Osteoblast (primary cell): Measurements from ENCODE around the gene P3H3. TPM values are rescaled to one million over a fixed set of nuclear protein-coding genes. Genes with fewer than 3 reads are reported as not detected.
A peak's percentile ranks its signal among the peaks of the same experiment; 100 is the strongest.
"Not testable (repeated sequence)": the region's sequence is repeated elsewhere in the genome, so short reads cannot be mapped to it uniquely, and the experiment has no call there.

Experiments used
- DNase-seq: peaks from one replicate; pipeline ENCODE4 v3.0.0; 2011; ENCODE audit warnings: low spot score, mixed read lengths; ENCODE audit not compliant: insufficient read length; ENCODE audit errors: missing footprints
- H2AFZ ChIP-seq: 2 replicates; pipeline ENCODE4 v1.6.0; 2011; ENCODE audit warnings: mild to moderate bottlenecking, low read length
- H3K27ac ChIP-seq: 2 replicates; pipeline ENCODE4 v1.5.1; 2011; ENCODE audit warnings: mild to moderate bottlenecking, low read depth, low read length, moderate library complexity
- H3K27me3 ChIP-seq: 2 replicates; pipeline ENCODE4 v1.6.0; 2012; ENCODE audit warnings: mild to moderate bottlenecking, control low read depth, inconsistent platforms, low read length, moderate library complexity; ENCODE audit not compliant: insufficient read depth
- H3K36me3 ChIP-seq: 2 replicates; pipeline ENCODE4 v1.5.1; 2011; ENCODE audit warnings: mild to moderate bottlenecking, low read length, control low read depth, moderate library complexity; ENCODE audit not compliant: insufficient read depth
- H3K4me1 ChIP-seq: 2 replicates; pipeline ENCODE4 v1.5.1; 2011; ENCODE audit warnings: mild to moderate bottlenecking, low read length, control low read depth, moderate library complexity; ENCODE audit not compliant: insufficient read depth
- H3K4me2 ChIP-seq: 2 replicates; pipeline ENCODE4 v1.6.0; 2011; ENCODE audit warnings: mild to moderate bottlenecking, low read length; ENCODE audit not compliant: insufficient read depth
- H3K4me3 ChIP-seq: fragments of 200-600 bp; sonication (generic); 3 replicates; pipeline ENCODE4 v1.5.1; 2012; ENCODE audit warnings: mild to moderate bottlenecking, low read length, inconsistent platforms; ENCODE audit not compliant: insufficient read depth
- H3K79me2 ChIP-seq: 2 replicates; pipeline ENCODE4 v1.6.0; 2012; ENCODE audit warnings: mild to moderate bottlenecking, low read length, control low read depth, inconsistent platforms; ENCODE audit not compliant: insufficient read depth
- H3K9me3 ChIP-seq: 2 replicates; pipeline ENCODE4 v1.5.1; 2011; ENCODE audit warnings: low read depth, low read length, control low read depth
- H4K20me1 ChIP-seq: 2 replicates; pipeline ENCODE4 v1.6.0; 2012; ENCODE audit warnings: mild to moderate bottlenecking, low read length, control low read depth; ENCODE audit not compliant: insufficient read depth
- total RNA-seq: library from RNA; depleted of rRNA; stranded (reverse); fragments of >200 nt; gene quantifications from 2 replicates; pipeline ENCODE4 v1.2.3, GENCODE V29; 2012
- TF ChIP-seq, protein P1 (sequence below): IDR thresholded peaks from 2 replicates; pipeline ENCODE4 v1.5.1; 2011; ENCODE audit warnings: mild to moderate bottlenecking, low read depth, low read length, moderate library complexity; ENCODE audit errors: extremely low read depth

Gene P3H3
- total RNA-seq, 1 donor: 130 TPM

DNA sequence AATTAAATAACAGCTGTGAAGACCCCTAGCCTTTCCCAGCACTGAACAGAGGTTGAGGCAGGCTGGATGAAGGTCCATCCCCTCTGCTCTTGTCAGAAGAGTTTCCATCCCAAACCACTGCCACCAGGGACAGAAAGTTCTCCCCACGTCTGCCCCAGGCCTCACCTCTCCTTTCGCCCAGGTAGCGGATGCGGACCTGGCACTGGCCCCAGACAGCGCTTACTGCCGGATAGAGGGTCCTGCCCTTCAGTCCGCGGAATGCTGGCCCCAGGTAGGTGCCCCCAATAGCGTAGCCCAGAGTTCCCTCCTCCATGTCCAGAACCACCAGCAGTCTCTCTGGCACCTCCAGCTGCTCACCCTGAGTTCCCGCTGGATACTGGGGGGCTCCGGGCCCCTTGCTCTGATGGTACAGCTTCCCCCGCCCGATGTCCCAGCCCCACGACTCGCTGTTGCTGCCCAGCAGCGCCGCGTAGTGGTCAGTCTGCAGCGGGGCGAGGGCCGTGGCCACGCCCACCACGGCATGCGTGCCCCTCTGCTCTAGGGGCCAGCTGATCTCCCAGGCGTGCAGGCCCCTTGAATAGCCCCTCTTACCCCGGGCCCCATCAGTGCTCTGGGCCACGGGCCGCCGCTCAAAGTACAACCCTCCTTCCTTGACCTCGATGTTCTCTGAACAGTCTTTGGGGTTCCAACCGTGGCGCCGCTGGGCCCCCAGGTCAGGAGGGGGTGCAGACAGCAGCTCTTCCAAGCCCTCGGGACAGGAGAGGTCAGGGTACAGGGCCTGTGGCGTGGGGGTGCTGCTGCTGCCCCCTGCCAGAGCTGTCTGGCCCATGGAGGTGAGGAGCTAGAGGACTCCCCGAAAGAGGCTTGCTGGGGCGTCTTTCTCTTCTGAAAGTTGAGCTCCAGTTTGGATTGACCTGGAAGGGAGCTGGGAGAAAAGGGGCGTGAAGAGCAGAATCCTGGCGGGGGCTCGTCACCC is 44.2 kb downstream of the P3H3 start:
- peaks cover 42% of the 10 kb centered on the region for H4K20me1 ChIP-seq
- TF ChIP-seq, protein P1, sequence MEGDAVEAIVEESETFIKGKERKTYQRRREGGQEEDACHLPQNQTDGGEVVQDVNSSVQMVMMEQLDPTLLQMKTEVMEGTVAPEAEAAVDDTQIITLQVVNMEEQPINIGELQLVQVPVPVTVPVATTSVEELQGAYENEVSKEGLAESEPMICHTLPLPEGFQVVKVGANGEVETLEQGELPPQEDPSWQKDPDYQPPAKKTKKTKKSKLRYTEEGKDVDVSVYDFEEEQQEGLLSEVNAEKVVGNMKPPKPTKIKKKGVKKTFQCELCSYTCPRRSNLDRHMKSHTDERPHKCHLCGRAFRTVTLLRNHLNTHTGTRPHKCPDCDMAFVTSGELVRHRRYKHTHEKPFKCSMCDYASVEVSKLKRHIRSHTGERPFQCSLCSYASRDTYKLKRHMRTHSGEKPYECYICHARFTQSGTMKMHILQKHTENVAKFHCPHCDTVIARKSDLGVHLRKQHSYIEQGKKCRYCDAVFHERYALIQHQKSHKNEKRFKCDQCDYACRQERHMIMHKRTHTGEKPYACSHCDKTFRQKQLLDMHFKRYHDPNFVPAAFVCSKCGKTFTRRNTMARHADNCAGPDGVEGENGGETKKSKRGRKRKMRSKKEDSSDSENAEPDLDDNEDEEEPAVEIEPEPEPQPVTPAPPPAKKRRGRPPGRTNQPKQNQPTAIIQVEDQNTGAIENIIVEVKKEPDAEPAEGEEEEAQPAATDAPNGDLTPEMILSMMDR: peak; percentile 92
- peak overlapping the region; percentile 78 for H3K4me2 ChIP-seq
- H3K27me3 ChIP-seq: no peaks in the 10 kb centered on the region
- peaks cover 27% of the 10 kb centered on the region for H3K36me3 ChIP-seq
- H3K4me3 ChIP-seq: peak overlapping the region; percentile 90
- H2AFZ ChIP-seq: peak overlapping the region; percentile 54
- H3K9me3 ChIP-seq: no peaks in the 10 kb centered on the region
- H3K27ac ChIP-seq: peak overlapping the region; percentile 49
- DNase-seq: peak; percentile 98
- H3K4me1 ChIP-seq: peaks cover 40% of the 10 kb centered on the region
- peaks cover 56% of the 10 kb centered on the region for H3K79me2 ChIP-seq

DNA sequence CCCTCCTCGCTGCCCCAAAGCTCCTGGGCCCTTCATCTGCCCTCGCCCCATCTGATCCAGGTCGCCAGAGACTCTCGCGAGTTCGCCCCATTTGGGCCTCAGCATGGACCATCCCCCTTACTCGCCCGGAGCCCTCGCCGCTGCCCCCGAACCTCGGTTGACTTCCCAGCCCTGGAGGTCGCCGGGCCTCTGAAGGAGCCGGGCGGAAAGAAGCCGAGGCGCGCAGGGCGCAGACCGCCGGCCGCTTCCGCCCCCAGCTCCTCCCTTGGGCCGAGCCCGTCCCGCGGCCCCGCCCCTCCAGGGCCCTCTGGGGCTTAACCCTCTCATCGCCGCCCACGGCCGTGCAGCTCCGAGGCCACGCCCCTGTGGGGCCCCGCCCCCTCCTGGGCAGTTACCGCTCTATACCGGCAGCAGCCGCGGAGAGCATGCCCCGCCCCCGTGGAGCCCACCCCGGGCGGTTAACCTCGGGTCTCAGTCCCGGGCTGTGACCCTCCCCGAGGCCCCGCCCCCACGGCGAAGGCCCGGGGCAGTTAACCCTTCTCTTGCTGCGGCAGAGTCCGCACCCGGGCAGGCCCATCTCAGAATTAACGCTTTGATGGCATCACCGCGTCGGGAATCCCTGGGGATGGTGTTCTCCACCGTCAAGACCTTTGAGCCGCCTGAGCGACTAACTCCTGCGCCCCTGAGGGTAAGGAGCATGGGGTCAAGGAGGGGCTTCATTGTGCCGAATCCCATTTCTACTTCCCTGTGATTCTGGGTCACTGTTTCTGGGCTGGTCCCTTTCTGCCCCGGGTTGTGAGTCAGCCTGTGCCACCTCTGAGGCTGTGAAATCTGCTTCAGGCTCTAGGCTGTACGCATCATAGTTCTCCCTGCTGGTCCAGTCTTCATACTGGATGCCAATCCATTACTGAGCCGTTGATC is 45.1 kb downstream of the P3H3 start, which contains the start of gene SPSB2:
Gene SPSB2 (minus strand): TSS at position 210 of the 921 bp plus-strand sequence. CDS start 402 bp downstream, outside the sequence.
- Histone ChIP-seq H3K79me2 (peaks cover 47% of the 10 kb centered on the region), H2AFZ (peak within 1 kb of the TSS; percentile 84), H3K4me1 (peaks cover 38% of the 10 kb centered on the region), H4K20me1 (peaks cover 37% of the 10 kb centered on the region), H3K4me3 (peak within 1 kb of the TSS; percentile 90), H3K4me2 (peak within 1 kb of the TSS; percentile 78), H3K27ac (peak within 1 kb of the TSS; percentile 62), H3K9me3 (no peaks in the 10 kb centered on the region), H3K27me3 (no peaks in the 10 kb centered on the region), H3K36me3 (peaks cover 27% of the 10 kb centered on the region)
- DNase-seq: peak; percentile 99
- TF ChIP-seq, protein P1: no peak

DNA sequence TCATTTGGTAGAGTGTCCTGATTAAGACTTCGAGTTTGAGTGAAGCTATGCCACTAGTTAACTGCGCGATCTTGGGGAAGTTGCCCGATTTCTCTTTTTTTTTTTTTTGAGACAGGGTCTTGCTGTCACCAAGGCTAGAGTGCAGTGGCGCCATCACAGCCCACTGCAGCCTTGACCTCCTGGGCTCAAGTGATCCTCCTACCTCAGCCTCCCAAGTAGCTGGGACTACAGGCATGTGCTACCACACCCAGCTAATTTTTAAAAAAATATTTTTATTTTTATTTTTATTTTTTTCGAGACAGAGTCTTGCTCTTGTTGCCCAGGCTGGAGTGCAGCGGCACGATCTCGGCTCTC is 45.8 kb downstream of the P3H3 start:
- Histone ChIP-seq H3K79me2 (peaks cover 40% of the 10 kb centered on the region), H3K36me3 (peaks cover 27% of the 10 kb centered on the region)

DNA sequence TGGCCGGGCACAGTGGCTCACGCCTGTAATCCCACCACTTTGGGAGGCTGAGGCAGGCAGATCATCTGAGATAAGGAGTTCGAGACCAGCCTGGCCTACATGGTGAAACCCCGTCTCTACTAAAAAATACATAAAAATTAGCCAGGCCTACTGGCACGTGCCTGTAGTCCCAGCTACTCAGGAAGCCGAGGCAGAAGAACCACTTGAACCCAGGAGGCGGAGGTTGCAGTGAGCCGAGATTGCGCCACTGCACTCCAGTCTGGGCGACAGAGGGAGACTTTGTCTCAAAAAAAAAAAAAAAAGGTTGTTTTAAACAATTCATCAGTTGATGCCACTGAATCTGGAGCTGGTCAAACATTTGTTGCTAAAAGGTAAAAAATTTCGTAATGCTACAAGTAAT is 51.6 kb downstream of the P3H3 start:
- not testable (repeated sequence) for DNase-seq, H4K20me1 ChIP-seq, H3K4me1 ChIP-seq, H3K9me3 ChIP-seq, H3K4me3 ChIP-seq, H3K4me2 ChIP-seq, H3K27ac ChIP-seq, H3K27me3 ChIP-seq, H2AFZ ChIP-seq, H3K79me2 ChIP-seq
- peaks cover 14% of the 10 kb centered on the region for H3K36me3 ChIP-seq

More for the DNA sequence above, 45.8 kb downstream of the P3H3 start:
- not testable (repeated sequence) for H3K9me3 ChIP-seq, H3K27me3 ChIP-seq, DNase-seq
- peak overlapping the region; percentile 84 for H2AFZ ChIP-seq
- H3K4me3 ChIP-seq: peak overlapping the region; percentile 90
- H4K20me1 ChIP-seq: peaks cover 30% of the 10 kb centered on the region
- H3K27ac ChIP-seq: peak overlapping the region; percentile 62
- peak overlapping the region; percentile 78 for H3K4me2 ChIP-seq
- H3K4me1 ChIP-seq: peaks cover 32% of the 10 kb centered on the region
